Smooth muscle cell (in vitro differentiated cells): Measurements from ENCODE around the gene OSBP2. TPM values are rescaled to one million over a fixed set of nuclear protein-coding genes. Genes with fewer than 3 reads are reported as not detected.

Experiments used
- DNase-seq: peaks from one replicate; lab custom pipeline; 2025; ENCODE audit not compliant: unreplicated experiment; lab: John Stamatoyannopoulos, UW
- H2AFZ ChIP-seq: fragments of 200-600 bp; sonication (generic); 2 replicates; pipeline ENCODE4 v1.6.0; 2016; ENCODE audit warnings: antibody characterized with exemption, low read depth, mild to moderate bottlenecking
- H3F3A ChIP-seq: fragments of 200-600 bp; sonication (generic); 2 replicates; pipeline ENCODE4 v1.6.0; 2017; ENCODE audit warnings: antibody characterized with exemption, low read depth
- H3K27ac ChIP-seq: fragments of 200-600 bp; sonication (generic); 2 replicates; pipeline ENCODE4 v1.5.1; 2016; ENCODE audit warnings: low read depth, mild to moderate bottlenecking
- H3K27me3 ChIP-seq: fragments of 200-600 bp; sonication (generic); 2 replicates; pipeline ENCODE4 v1.6.1; 2016; ENCODE audit warnings: low read depth, mild to moderate bottlenecking
- H3K36me3 ChIP-seq: fragments of 200-600 bp; sonication (generic); 2 replicates; pipeline ENCODE4 v1.5.1; 2016; ENCODE audit warnings: low read depth
- H3K4me1 ChIP-seq: fragments of 200-600 bp; sonication (generic); 2 replicates; pipeline ENCODE4 v1.5.1; 2016; ENCODE audit warnings: low read depth
- H3K4me2 ChIP-seq: fragments of 200-600 bp; sonication (generic); 2 replicates; pipeline ENCODE4 v1.6.0; 2016; ENCODE audit warnings: mild to moderate bottlenecking
- H3K4me3 ChIP-seq: fragments of 200-600 bp; sonication (generic); 2 replicates; pipeline ENCODE4 v1.5.1; 2016; ENCODE audit warnings: mild to moderate bottlenecking
- H3K79me2 ChIP-seq: fragments of 200-600 bp; sonication (generic); 2 replicates; pipeline ENCODE4 v1.6.0; 2016; ENCODE audit warnings: low read depth, mild to moderate bottlenecking
- H3K9ac ChIP-seq: fragments of 200-600 bp; sonication (generic); 2 replicates; pipeline ENCODE4 v1.6.0; 2016; ENCODE audit warnings: low read depth
- H3K9me3 ChIP-seq: fragments of 200-600 bp; sonication (generic); replicated peaks from 2 replicates; pipeline ENCODE4 v1.5.1; 2016; ENCODE audit warnings: low read depth
- H4K20me1 ChIP-seq: fragments of 200-600 bp; sonication (generic); 2 replicates; pipeline ENCODE4 v1.6.0; 2016; ENCODE audit warnings: low read depth
- WGBS: methylation state at CpG from one replicate; pipeline ENCODE4 v1.1.7; 2016; ENCODE audit warnings: low lambda C conversion rate; 5-methylcytosine and 5-hydroxymethylcytosine counted together
- polyA plus RNA-seq: library from polyadenylated mRNA; unstranded; fragments of >200 nt; fragmentation: Nextera tagmentation; extraction: Ambion mirVana; gene quantifications from 2 replicates; pipeline ENCODE4 v1.2.1, GENCODE V29; 2016
- total RNA-seq: library from RNA; depleted of rRNA; stranded (reverse); fragments of >200 nt; gene quantifications from 2 replicates; pipeline ENCODE4 v1.2.3, GENCODE V29; 2014
- TF ChIP-seq, protein P1 (sequence below): fragments of 200-600 bp; sonication (generic); IDR thresholded peaks from 2 replicates; pipeline ENCODE4 v1.5.1; 2017; ENCODE audit warnings: borderline replicate concordance, mild to moderate bottlenecking, antibody characterized with exemption; ENCODE audit not compliant: insufficient read depth, poor library complexity, severe bottlenecking

OSBP2 gene
- total and polyA plus RNA-seq, 2 experiments from 2014 or later: 4.6 to 4.9 TPM

GRCh38 chr22:30864441-30865420 is 170.1 kb downstream of the OSBP2 start:
- Histone ChIP-seq H3K4me1 (no peaks in the 10 kb centered on the region), H3K27me3 (no peaks in the 10 kb centered on the region), H3K4me3 (no peak overlapping the region), H3K9me3 (no peaks in the 10 kb centered on the region), H3K36me3 (no peaks in the 10 kb centered on the region), H3K9ac (no peak overlapping the region), H3F3A (no peaks in the 10 kb centered on the region), H4K20me1 (no peaks in the 10 kb centered on the region), H3K27ac (no peak overlapping the region), H2AFZ (no peak overlapping the region), H3K79me2 (no peaks in the 10 kb centered on the region), H3K4me2 (no peak overlapping the region)
- no peak for DNase-seq
- 95% methylated on average over 13 of the region's 17 CpGs for WGBS
- TF ChIP-seq, protein P1, sequence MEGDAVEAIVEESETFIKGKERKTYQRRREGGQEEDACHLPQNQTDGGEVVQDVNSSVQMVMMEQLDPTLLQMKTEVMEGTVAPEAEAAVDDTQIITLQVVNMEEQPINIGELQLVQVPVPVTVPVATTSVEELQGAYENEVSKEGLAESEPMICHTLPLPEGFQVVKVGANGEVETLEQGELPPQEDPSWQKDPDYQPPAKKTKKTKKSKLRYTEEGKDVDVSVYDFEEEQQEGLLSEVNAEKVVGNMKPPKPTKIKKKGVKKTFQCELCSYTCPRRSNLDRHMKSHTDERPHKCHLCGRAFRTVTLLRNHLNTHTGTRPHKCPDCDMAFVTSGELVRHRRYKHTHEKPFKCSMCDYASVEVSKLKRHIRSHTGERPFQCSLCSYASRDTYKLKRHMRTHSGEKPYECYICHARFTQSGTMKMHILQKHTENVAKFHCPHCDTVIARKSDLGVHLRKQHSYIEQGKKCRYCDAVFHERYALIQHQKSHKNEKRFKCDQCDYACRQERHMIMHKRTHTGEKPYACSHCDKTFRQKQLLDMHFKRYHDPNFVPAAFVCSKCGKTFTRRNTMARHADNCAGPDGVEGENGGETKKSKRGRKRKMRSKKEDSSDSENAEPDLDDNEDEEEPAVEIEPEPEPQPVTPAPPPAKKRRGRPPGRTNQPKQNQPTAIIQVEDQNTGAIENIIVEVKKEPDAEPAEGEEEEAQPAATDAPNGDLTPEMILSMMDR: no peak

DNA sequence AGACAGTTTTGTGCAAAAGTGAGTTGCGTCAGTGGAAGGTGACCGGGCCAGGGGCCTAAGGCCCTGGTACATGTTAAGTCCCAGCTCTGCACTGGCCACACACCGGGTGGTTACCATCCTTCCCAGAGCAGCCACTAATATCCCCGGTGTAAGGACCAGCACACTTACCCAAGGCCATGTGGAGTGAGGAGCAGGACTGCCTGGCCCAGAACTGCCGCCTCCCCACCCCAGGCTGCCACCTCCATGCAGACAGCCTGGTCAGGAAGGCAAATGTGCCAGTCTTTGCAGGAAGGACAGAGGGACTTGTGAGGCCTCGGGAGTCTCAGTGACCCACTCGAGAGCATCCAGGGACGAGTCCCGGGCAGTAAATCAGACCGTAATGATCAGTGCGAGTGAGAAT is 171.0 kb downstream of the OSBP2 start:
- Histone ChIP-seq H3K79me2 (no peaks in the 10 kb centered on the region), H4K20me1 (no peaks in the 10 kb centered on the region), H3K27me3 (no peaks in the 10 kb centered on the region), H3K4me1 (no peaks in the 10 kb centered on the region), H3K4me3 (no peak overlapping the region), H3K9ac (no peak overlapping the region), H3K4me2 (no peak overlapping the region), H3K36me3 (no peaks in the 10 kb centered on the region), H3F3A (no peaks in the 10 kb centered on the region), H3K27ac (no peak overlapping the region), H3K9me3 (no peaks in the 10 kb centered on the region), H2AFZ (no peak overlapping the region)
- TF ChIP-seq, protein P1: no peak
- 93% methylated on average over 11 of the region's 11 CpGs for WGBS
- DNase-seq: no peak

DNA sequence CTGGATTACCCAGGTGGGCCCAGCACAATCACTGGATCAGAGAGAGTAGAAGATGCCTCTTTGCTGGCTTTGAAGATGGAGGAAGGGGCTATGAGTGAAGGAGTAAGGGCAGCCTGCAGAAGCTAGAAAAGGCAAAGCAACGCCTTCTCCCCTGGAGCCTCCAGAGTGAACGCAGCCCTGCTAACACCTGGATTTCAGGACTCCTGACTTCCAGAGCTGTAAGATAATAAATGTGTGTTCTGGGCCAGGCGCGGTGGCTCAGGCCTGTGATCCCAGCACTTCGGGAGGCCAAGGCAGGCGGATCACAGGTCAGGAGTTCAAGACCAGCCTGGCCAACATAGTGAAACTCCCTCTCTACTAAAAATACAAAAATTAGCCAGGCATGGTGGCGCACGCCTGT is 171.5 kb downstream of the OSBP2 start:
- H3K4me2 ChIP-seq: no peak overlapping the region
- H3K4me1 ChIP-seq: no peaks in the 10 kb centered on the region

More for the DNA sequence above, 171.5 kb downstream of the OSBP2 start:
- Histone ChIP-seq H2AFZ (no peak overlapping the region), H3K27ac (no peak overlapping the region), H3K79me2 (no peaks in the 10 kb centered on the region), H3F3A (no peaks in the 10 kb centered on the region), H3K9ac (no peak overlapping the region), H3K9me3 (no peaks in the 10 kb centered on the region), H3K4me3 (no peak overlapping the region), H3K36me3 (no peaks in the 10 kb centered on the region), H4K20me1 (no peaks in the 10 kb centered on the region), H3K27me3 (no peaks in the 10 kb centered on the region)
- TF ChIP-seq, protein P1: no peak
- WGBS: 96% methylated on average over 8 of the region's 8 CpGs
- no peak for DNase-seq
